GM21723 (cell line): ENCODE data around the gene ZIM2.
"Not testable (repeated sequence)": the region's sequence is repeated elsewhere in the genome, so short reads cannot be mapped to it uniquely, and the experiment has no call there.

Experiments
- ATAC-seq: cut with Tn5 transposase; IDR thresholded peaks from one replicate; pipeline ENCODE4 v1.9.1; 2021; ENCODE audit warnings: mild to moderate bottlenecking, moderate library complexity; ENCODE audit not compliant: unreplicated experiment

Gene ZIM2

GRCh38 chr19:56840451-56841192, at the start of gene ZIM2, which contains the start of gene PEG3:
Gene ZIM2 (minus strand): TSS chr19:56840726. CDS start chr19:56824277, 16,449 bp downstream.
Gene PEG3 (minus strand): TSS chr19:56840726. CDS start chr19:56824655, 16,071 bp downstream.
- no peak for ATAC-seq

- ATAC-seq: no peak
Observed at GRCh38 chr19:56885173-56885985, 44.9 kb upstream of the ZIM2 start.

GRCh38 chr19:56884441-56884840, 43.9 kb upstream of the ZIM2 start:
- no peak for ATAC-seq

- no peak for ATAC-seq
Observed at GRCh38 chr19:56880592-56881190, 40.2 kb upstream of the ZIM2 start.

- ATAC-seq: no peak
Observed at GRCh38 chr19:56877069-56877715, 36.7 kb upstream of the ZIM2 start.

- no peak for ATAC-seq
Observed at GRCh38 chr19:56875717-56876116, 35.2 kb upstream of the ZIM2 start.

GRCh38 chr19:56874530-56874929, 34.0 kb upstream of the ZIM2 start:
- no peak for ATAC-seq

- ATAC-seq: no peak
Observed at GRCh38 chr19:56873493-56873892, 33.0 kb upstream of the ZIM2 start.

GRCh38 chr19:56869886-56870285, 29.4 kb upstream of the ZIM2 start:
- no peak for ATAC-seq

- ATAC-seq: no peak
Observed at GRCh38 chr19:56868446-56868845, 27.9 kb upstream of the ZIM2 start.

- no peak for ATAC-seq
Observed at GRCh38 chr19:56866538-56866937, 26.0 kb upstream of the ZIM2 start.

- ATAC-seq: no peak
Observed at GRCh38 chr19:56864443-56865125, 24.1 kb upstream of the ZIM2 start.

- no peak for ATAC-seq
Observed at GRCh38 chr19:56862741-56863140, 22.2 kb upstream of the ZIM2 start.

GRCh38 chr19:56860409-56860808, 19.9 kb upstream of the ZIM2 start:
- not testable (repeated sequence) for ATAC-seq

GRCh38 chr19:56858026-56858425, 17.5 kb upstream of the ZIM2 start:
- no peak for ATAC-seq

- ATAC-seq: no peak
Observed at GRCh38 chr19:56856822-56857221, 16.3 kb upstream of the ZIM2 start.

GRCh38 chr19:56852361-56852760, 11.8 kb upstream of the ZIM2 start:
- not testable (repeated sequence) for ATAC-seq

GRCh38 chr19:56848166-56848565, 7.6 kb upstream of the ZIM2 start:
- ATAC-seq: no peak

- no peak for ATAC-seq
Observed at GRCh38 chr19:56842412-56842811, 1.9 kb upstream of the ZIM2 start.

GRCh38 chr19:56841193-56841543, 642 bp upstream of the ZIM2 start:
- no peak for ATAC-seq
